Measurements from ENCODE around the gene SLC38A2.
"Not testable (repeated sequence)": the region's sequence is repeated elsewhere in the genome, so short reads cannot be mapped to it uniquely, and the experiment has no call there.

Gene SLC38A2

GRCh38 chr12:46372544-46373300 is at the start of gene SLC38A2:
Gene SLC38A2, minus strand, starts transcription at chr12:46372773. Its CDS starts 1,480 bp downstream, at chr12:46371293.
- DNase-seq = peak; percentile 98

GRCh38 chr12:46419675-46420074 is 47.1 kb upstream of the SLC38A2 start:
- DNase-seq = no peak

- DNase-seq = no peak
Observed at GRCh38 chr12:46415552-46415951, 43.0 kb upstream of the SLC38A2 start.

GRCh38 chr12:46414591-46415268 is 42.2 kb upstream of the SLC38A2 start:
- DNase-seq = no peak

- DNase-seq = no peak
Observed at GRCh38 chr12:46413368-46413767, 40.8 kb upstream of the SLC38A2 start.

GRCh38 chr12:46412857-46413256 is 40.3 kb upstream of the SLC38A2 start:
- no peak for DNase-seq

GRCh38 chr12:46410495-46410894 is 37.9 kb upstream of the SLC38A2 start:
- no peak for DNase-seq

- no peak for DNase-seq
Observed at GRCh38 chr12:46409974-46410373, 37.4 kb upstream of the SLC38A2 start.

- DNase-seq = no peak
Observed at GRCh38 chr12:46409342-46409741, 36.8 kb upstream of the SLC38A2 start.

GRCh38 chr12:46408441-46408840 is 35.9 kb upstream of the SLC38A2 start:
- no peak for DNase-seq

GRCh38 chr12:46407361-46407760 is 34.8 kb upstream of the SLC38A2 start:
- no peak for DNase-seq

- DNase-seq = no peak
Observed at GRCh38 chr12:46406352-46407027, 33.9 kb upstream of the SLC38A2 start.

- no peak for DNase-seq
Observed at GRCh38 chr12:46404733-46405132, 32.2 kb upstream of the SLC38A2 start.

- DNase-seq = no peak
Observed at GRCh38 chr12:46404225-46404631, 31.7 kb upstream of the SLC38A2 start.

GRCh38 chr12:46403719-46404070 is 31.1 kb upstream of the SLC38A2 start:
- no peak for DNase-seq

GRCh38 chr12:46402941-46403718 is 30.6 kb upstream of the SLC38A2 start:
- DNase-seq = no peak

GRCh38 chr12:46402451-46402850 is 29.9 kb upstream of the SLC38A2 start:
- no peak for DNase-seq

GRCh38 chr12:46401662-46402061 is 29.1 kb upstream of the SLC38A2 start:
- no peak for DNase-seq

- no peak for DNase-seq
Observed at GRCh38 chr12:46400406-46400805, 27.8 kb upstream of the SLC38A2 start.

- DNase-seq = not testable (repeated sequence)
Observed at GRCh38 chr12:46399461-46400248, 27.1 kb upstream of the SLC38A2 start.

- DNase-seq = no peak
Observed at GRCh38 chr12:46396826-46397225, 24.3 kb upstream of the SLC38A2 start.

- no peak for DNase-seq
Observed at GRCh38 chr12:46395388-46395787, 22.8 kb upstream of the SLC38A2 start.

All from activated CD4-positive, CD25-positive, alpha-beta regulatory T cell treated with anti-CD3 and anti-CD28 coated beads, Interleukin-2, amount 50 U/mL, for 72 hours (primary cell).